HepG2 (cell line): ENCODE data around the gene CTNNA3. TPM values are rescaled to one million over a fixed set of nuclear protein-coding genes. Genes with fewer than 3 reads are reported as not detected.

Experiments used
- ATAC-seq: fragments of 200-7000 bp; cut with Tn5 transposase; 3 replicates; pipeline ENCODE4 v1.9.1; 2020; ENCODE audit warnings: mild to moderate bottlenecking, moderate library complexity
- BruUV-seq: library from RNA; stranded (reverse); fragments of 400-500 nt; replicated peaks from 2 replicates; lab custom pipeline; 2021; lab: Mats Ljungman, UMichigan
- CTCF ChIA-PET: fragments of 300-600 bp; formaldehyde crosslinking; extraction: SDS; loops from one replicate; lab custom pipeline; 2021; ENCODE audit warnings: low total read pairs, inconsistent platforms, low intra/inter-chr PET ratio; lab: Yijun Ruan, JAX
- POLR2A ChIA-PET: fragments of 350-600 bp; sonication (Branson Sonifier 250); formaldehyde crosslinking; loops from one replicate; lab custom pipeline; 2020; ENCODE audit warnings: antibody characterized with exemption, inconsistent platforms; lab: Yijun Ruan, JAX
- DNase-seq: peaks from one replicate; pipeline ENCODE4 v3.0.0-alpha.2; 2015; ENCODE audit warnings: low spot score
- FAIRE-seq: peaks from 3 replicates; lab custom pipeline; 2011; peaks lifted over from hg19 to GRCh38; lab: Jason Lieb, UNC
- H2AFZ ChIP-seq: one replicate; pipeline ENCODE4 v1.6.1; 2011; ENCODE audit warnings: low read length, inconsistent platforms
- H3K27ac ChIP-seq: fragments of 300-600 bp; 3 replicates; pipeline ENCODE4 v1.8.0; 2011; ENCODE audit warnings: mixed run types, mild to moderate bottlenecking, mixed read lengths, low read length, inconsistent platforms; ENCODE audit not compliant: insufficient read depth; ENCODE audit errors: extremely low read length
- H3K27me3 ChIP-seq, 2 experiments: fragments of 200-600 bp in 1 of 2; 2 replicates in 1 of 2; 3 replicates in 1 of 2; pipeline versions ENCODE4 v1.6.0 to v1.8.0; 2011; ENCODE audit warnings: low read length in 2 of 2, mild to moderate bottlenecking in 2 of 2, moderate library complexity in 2 of 2, inconsistent platforms in 1 of 2; ENCODE audit not compliant: insufficient read depth in 2 of 2, control insufficient read depth in 1 of 2
- H3K36me3 ChIP-seq, 2 experiments: fragments of 200-600 bp in 1 of 2; replicated peaks in 1 of 2; 2 replicates in 1 of 2; 3 replicates in 1 of 2; pipeline versions ENCODE4 v1.5.1 to v1.8.0; 2011; ENCODE audit warnings: low read length in 2 of 2, inconsistent platforms in 1 of 2; ENCODE audit not compliant: insufficient read depth in 2 of 2, control insufficient read depth in 1 of 2
- H3K4me1 ChIP-seq: 2 replicates; pipeline ENCODE4 v1.5.1; 2012; ENCODE audit warnings: low read length, inconsistent platforms; ENCODE audit not compliant: insufficient read depth
- H3K4me2 ChIP-seq: 2 replicates; pipeline ENCODE4 v1.6.0; 2011; ENCODE audit warnings: low read depth, low read length, inconsistent platforms
- H3K4me3 ChIP-seq, 3 experiments: fragments of 200-600 bp in 1 of 3; sonication (generic), shearing (Covaris generic) in 1 of 3; replicated peaks in 1 of 3; 2 replicates each; pipeline ENCODE4 v1.5.1; 2011 to 2016; ENCODE audit warnings: low read length in 3 of 3, inconsistent platforms in 2 of 3, low read depth in 2 of 3, mild to moderate bottlenecking in 2 of 3, control low read depth in 1 of 3, mixed read lengths in 1 of 3; ENCODE audit not compliant: insufficient read depth in 1 of 3
- H3K79me2 ChIP-seq: one replicate; pipeline ENCODE4 v1.6.1; 2011; ENCODE audit warnings: low read length, inconsistent platforms; ENCODE audit not compliant: insufficient read depth
- H3K9ac ChIP-seq: 2 replicates; pipeline ENCODE4 v1.6.0; 2011; ENCODE audit warnings: mild to moderate bottlenecking, low read depth, low read length, inconsistent platforms; ENCODE audit not compliant: insufficient read depth
- H3K9me3 ChIP-seq: 2 replicates; pipeline ENCODE4 v1.5.1; 2012; ENCODE audit warnings: mild to moderate bottlenecking, low read length
- H4K20me1 ChIP-seq: 2 replicates; pipeline ENCODE4 v1.6.0; 2011; ENCODE audit warnings: inconsistent platforms, mild to moderate bottlenecking, low read length, moderate library complexity; ENCODE audit not compliant: insufficient read depth
- DMAP1 ChIP-seq: IDR thresholded peaks from 2 replicates; pipeline ENCODE4 v1.6.1; 2016
- EP300 ChIP-seq, 3 experiments: sonication (generic) in 1 of 3; formaldehyde crosslinking in 1 of 3; IDR thresholded peaks; 2 replicates each; pipeline versions ENCODE4 v1.5.1 to v1.6.1; 2011 to 2020; ENCODE audit warnings: low read depth in 2 of 3, low read length in 2 of 3, borderline replicate concordance in 1 of 3, improper control_type of control experiment in 1 of 3, mild to moderate bottlenecking in 1 of 3, missing genetic modification reagents in 1 of 3, moderate library complexity in 1 of 3
- MAFK ChIP-seq, 2 experiments: IDR thresholded peaks in 1 of 2; conservative IDR thresholded peaks in 1 of 2; 2 replicates each; pipeline ENCODE4 v1.6.1; 2011; ENCODE audit warnings: improper control_type of control experiment in 2 of 2, low read length in 2 of 2
- PAF1 ChIP-seq: IDR thresholded peaks from 2 replicates; pipeline ENCODE4 v1.6.1; 2016; ENCODE audit warnings: missing genetic modification reagents, missing compliant biosample characterization
- PLRG1 ChIP-seq: fragments of 450-650 bp; conservative IDR thresholded peaks from 2 replicates; pipeline ENCODE4 v1.6.1; 2016
- RARA ChIP-seq: IDR thresholded peaks from 2 replicates; pipeline ENCODE4 v1.6.1; 2016; ENCODE audit warnings: missing genetic modification reagents, missing compliant biosample characterization
- RBM39 ChIP-seq: fragments of 200-400 bp; formaldehyde crosslinking; IDR thresholded peaks from one replicate; pipeline ENCODE4 v1.6.1; 2018; ENCODE audit warnings: antibody characterized with exemption, mild to moderate bottlenecking, low read depth, low read length; ENCODE audit not compliant: poor library complexity, severe bottlenecking
- SP2 ChIP-seq: sonication (generic); formaldehyde crosslinking; IDR thresholded peaks from 2 replicates; pipeline ENCODE4 v1.5.1; 2020; ENCODE audit warnings: mild to moderate bottlenecking, missing genetic modification reagents
- XRCC5 ChIP-seq: fragments of 200-400 bp; formaldehyde crosslinking; optimal IDR thresholded peaks from 2 replicates; pipeline ENCODE3; 2017; ENCODE audit warnings: mild to moderate bottlenecking, low read length
- ZNF510 ChIP-seq: sonication (generic); formaldehyde crosslinking; IDR thresholded peaks from 2 replicates; pipeline ENCODE4 v1.4.0; 2020; ENCODE audit warnings: low read depth, mild to moderate bottlenecking, missing genetic modification reagents
- ZNF564 ChIP-seq: sonication (generic); formaldehyde crosslinking; IDR thresholded peaks from 2 replicates; pipeline ENCODE4 v1.8.1; 2023; ENCODE audit warnings: mild to moderate bottlenecking, missing genetic modification reagents
- ZNF567 ChIP-seq: sonication (generic); formaldehyde crosslinking; IDR thresholded peaks from 2 replicates; pipeline ENCODE4 v1.8.1; 2023; ENCODE audit warnings: mild to moderate bottlenecking, missing genetic modification reagents, borderline replicate concordance
- ZNF678 ChIP-seq: sonication (generic); formaldehyde crosslinking; IDR thresholded peaks from 2 replicates; pipeline ENCODE4 v1.4.0; 2020; ENCODE audit warnings: mild to moderate bottlenecking, missing genetic modification reagents
- ZNF777 ChIP-seq: sonication (generic); formaldehyde crosslinking; IDR thresholded peaks from 2 replicates; pipeline ENCODE4 v1.4.0; 2020; ENCODE audit warnings: missing genetic modification reagents
- ZNF781 ChIP-seq: sonication (generic); formaldehyde crosslinking; IDR thresholded peaks from 2 replicates; pipeline ENCODE4 v1.5.1; 2020; ENCODE audit warnings: borderline replicate concordance, mild to moderate bottlenecking, missing genetic modification reagents; ENCODE audit errors: not compliant biosample characterization
- WGBS: methylation state at CpG from one replicate; pipeline ENCODE4 v1.1.6; 2017; ENCODE audit warnings: low lambda C conversion rate; 5-methylcytosine and 5-hydroxymethylcytosine counted together
- in situ Hi-C: cut with HindIII; loops from 2 replicates; pipeline ENCODE4 v1.10.0; 2017; ENCODE audit warnings: low pct_unique_long_range_greater_than_20kb; ENCODE audit not compliant: extremely low pct_ligation_motif_present
- intact Hi-C: fragments of 100-400 bp; cut with micrococcal nuclease; formaldehyde crosslinking; loops from one replicate; pipeline ENCODE4 v1.10.0; 2022; ENCODE audit not compliant: unreplicated experiment
- polyA plus RNA-seq, 8 experiments: library from polyadenylated mRNA; depleted of rRNA in 3 of 8; stranded (reverse) in 7 of 8; unstranded in 1 of 8; fragments of >200 nt; fragmentation: Illumina TruSeq in 4 of 8; extraction: Trizol in 4 of 8; gene quantifications; 2 replicates each; pipeline versions ENCODE4 v1.2.1 to v1.2.3, GENCODE V29; 2011 to 2016; ENCODE audit warnings: low read depth in 4 of 8, missing spikeins in 1 of 8, mixed read lengths in 1 of 8; ENCODE audit not compliant: insufficient read depth in 1 of 8
- total RNA-seq, 5 experiments: library from RNA; depleted of rRNA; stranded (reverse); fragments of >200 nt; fragmentation: Illumina TruSeq; extraction: Trizol; gene quantifications; 2 replicates each; pipeline ENCODE4 v1.2.3, GENCODE V29; 2016; ENCODE audit warnings: low read depth in 1 of 5
- TF ChIP-seq, protein P1 (sequence below): sonication (generic); formaldehyde crosslinking; IDR thresholded peaks from 2 replicates; pipeline ENCODE4 v1.8.1; 2023; ENCODE audit warnings: mild to moderate bottlenecking, missing genetic modification reagents
- TF ChIP-seq, protein P2 (sequence below): sonication (generic); formaldehyde crosslinking; IDR thresholded peaks from 2 replicates; pipeline ENCODE4 v1.9.0; 2021; ENCODE audit warnings: missing genetic modification reagents, borderline replicate concordance
- TF ChIP-seq, protein P3 (sequence below): IDR thresholded peaks from 2 replicates; pipeline ENCODE4 v1.6.1; 2016; ENCODE audit warnings: missing biosample characterization, missing genetic modification reagents, low read depth

CTNNA3 gene
- total and polyA plus RNA-seq, 2 of the 13 experiments (the other 11 are each of a cell fraction or from before 2014, with no cell fraction given) = not detected

DNA sequence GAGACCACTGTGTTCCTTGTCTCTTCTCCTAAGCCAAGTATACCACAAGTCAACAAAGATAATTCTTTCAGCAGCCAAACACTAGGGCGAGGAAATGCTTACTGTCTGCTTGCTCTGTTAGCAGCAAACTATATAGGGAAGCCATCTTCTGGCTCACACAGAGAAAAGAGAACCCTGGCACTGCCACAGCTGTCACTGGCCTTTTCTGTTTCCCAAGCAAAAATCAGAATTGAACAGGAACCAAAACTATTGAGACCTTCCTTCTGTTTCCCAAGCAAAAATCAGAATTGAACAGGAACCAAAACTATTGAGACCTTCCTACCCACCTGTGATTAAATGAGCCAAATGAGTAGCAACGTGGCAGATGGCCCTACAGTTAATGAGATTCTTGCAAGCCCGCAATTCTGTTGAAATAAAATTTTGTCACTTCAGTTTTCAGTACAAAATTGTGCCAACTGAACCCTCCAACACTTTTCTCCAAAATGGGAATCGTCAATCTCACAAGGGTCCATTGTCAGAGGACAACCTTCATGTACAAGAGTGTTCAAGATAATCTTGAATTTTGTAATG, 715.7 kb downstream of the CTNNA3 start (continued):
- no peak for TF ChIP-seq XRCC5
- TF ChIP-seq, protein P1, sequence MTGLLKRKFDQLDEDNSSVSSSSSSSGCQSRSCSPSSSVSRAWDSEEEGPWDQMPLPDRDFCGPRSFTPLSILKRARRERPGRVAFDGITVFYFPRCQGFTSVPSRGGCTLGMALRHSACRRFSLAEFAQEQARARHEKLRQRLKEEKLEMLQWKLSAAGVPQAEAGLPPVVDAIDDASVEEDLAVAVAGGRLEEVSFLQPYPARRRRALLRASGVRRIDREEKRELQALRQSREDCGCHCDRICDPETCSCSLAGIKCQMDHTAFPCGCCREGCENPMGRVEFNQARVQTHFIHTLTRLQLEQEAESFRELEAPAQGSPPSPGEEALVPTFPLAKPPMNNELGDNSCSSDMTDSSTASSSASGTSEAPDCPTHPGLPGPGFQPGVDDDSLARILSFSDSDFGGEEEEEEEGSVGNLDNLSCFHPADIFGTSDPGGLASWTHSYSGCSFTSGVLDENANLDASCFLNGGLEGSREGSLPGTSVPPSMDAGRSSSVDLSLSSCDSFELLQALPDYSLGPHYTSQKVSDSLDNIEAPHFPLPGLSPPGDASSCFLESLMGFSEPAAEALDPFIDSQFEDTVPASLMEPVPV (CRISPR knock-in tag) = no peak
- TF ChIP-seq DMAP1 (CRISPR knock-in tag) = no peak
- TF ChIP-seq, protein P2, sequence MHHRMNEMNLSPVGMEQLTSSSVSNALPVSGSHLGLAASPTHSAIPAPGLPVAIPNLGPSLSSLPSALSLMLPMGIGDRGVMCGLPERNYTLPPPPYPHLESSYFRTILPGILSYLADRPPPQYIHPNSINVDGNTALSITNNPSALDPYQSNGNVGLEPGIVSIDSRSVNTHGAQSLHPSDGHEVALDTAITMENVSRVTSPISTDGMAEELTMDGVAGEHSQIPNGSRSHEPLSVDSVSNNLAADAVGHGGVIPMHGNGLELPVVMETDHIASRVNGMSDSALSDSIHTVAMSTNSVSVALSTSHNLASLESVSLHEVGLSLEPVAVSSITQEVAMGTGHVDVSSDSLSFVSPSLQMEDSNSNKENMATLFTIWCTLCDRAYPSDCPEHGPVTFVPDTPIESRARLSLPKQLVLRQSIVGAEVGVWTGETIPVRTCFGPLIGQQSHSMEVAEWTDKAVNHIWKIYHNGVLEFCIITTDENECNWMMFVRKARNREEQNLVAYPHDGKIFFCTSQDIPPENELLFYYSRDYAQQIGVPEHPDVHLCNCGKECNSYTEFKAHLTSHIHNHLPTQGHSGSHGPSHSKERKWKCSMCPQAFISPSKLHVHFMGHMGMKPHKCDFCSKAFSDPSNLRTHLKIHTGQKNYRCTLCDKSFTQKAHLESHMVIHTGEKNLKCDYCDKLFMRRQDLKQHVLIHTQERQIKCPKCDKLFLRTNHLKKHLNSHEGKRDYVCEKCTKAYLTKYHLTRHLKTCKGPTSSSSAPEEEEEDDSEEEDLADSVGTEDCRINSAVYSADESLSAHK (CRISPR knock-in tag) = no peak
- no peak for TF ChIP-seq MAFK (conservative IDR thresholded peaks at IDR 0.05 in 1 of 2, IDR thresholded peaks at IDR 0.05 in 1 of 2; ENCODE audit: low read length in 2 of 2)
- no peak for TF ChIP-seq ZNF567 (CRISPR knock-in tag)
- no peak for TF ChIP-seq PLRG1
- no peak for TF ChIP-seq PAF1 (CRISPR knock-in tag)
- no peak for TF ChIP-seq ZNF777 (CRISPR knock-in tag)

DNA sequence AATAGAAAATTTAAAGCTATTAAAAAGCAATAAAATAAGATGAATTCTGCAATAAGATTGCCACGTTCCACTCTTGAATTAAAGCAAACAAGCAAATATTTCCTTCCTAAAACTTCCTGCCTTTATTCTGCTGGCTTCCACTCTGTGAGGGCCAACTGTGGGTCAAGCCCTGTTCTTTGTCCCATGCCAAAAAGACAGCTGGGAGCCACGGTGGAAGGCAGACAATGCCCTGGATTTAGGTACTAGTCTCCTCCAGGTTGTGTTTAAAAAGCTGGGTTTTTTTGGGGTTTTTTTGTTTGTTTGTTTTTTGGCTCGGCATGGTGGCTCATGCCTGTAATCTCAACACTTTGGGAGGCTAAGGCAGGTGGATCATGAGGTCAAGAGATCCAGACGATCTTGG, 731.0 kb downstream of the CTNNA3 start:
- H3K79me2 ChIP-seq = no peaks in the 10 kb centered on the region
- H3K27me3 ChIP-seq = no peaks in the 10 kb centered on the region
- ChIA-PET POLR2A (no interaction called here), CTCF (no interaction called here)
- no peaks in the 10 kb centered on the region for H3K9me3 ChIP-seq
- in situ Hi-C loops (no loop called here), intact Hi-C loops (no loop called here)
- TF ChIP-seq ZNF678 (CRISPR knock-in tag) = no peak
- TF ChIP-seq ZNF781 = no peak
- TF ChIP-seq SP2 (CRISPR knock-in tag) = no peak
- TF ChIP-seq, protein P3, sequence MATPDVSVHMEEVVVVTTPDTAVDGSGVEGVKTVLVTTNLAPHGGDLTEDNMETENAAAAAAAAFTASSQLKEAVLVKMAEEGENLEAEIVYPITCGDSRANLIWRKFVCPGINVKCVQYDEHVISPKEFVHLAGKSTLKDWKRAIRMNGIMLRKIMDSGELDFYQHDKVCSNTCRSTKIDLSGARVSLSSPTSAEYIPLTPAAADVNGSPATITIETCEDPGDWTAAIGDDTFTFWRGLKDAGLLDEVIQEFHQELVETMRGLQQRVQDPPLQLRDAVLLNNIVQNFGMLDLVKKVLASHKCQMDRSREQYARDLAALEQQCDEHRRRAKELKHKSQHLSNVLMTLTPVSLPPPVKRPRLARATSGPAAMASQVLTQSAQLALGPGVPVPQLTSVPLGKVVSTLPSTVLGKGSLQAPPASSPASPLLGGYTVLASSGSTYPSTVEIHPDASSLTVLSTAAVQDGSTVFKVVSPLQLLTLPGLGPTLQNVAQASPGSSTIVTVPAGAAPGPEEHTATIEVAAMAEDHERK (CRISPR knock-in tag) = no peak
- no peak for TF ChIP-seq RBM39
- TF ChIP-seq ZNF510 (CRISPR knock-in tag) = no peak
- no peak for TF ChIP-seq ZNF564 (CRISPR knock-in tag)
- TF ChIP-seq EP300 (IDR thresholded peaks at IDR 0.05; ENCODE audit: low read depth in 2 of 2, low read length in 2 of 2) = no peak
- no peak for TF ChIP-seq EP300 (CRISPR knock-in tag; IDR thresholded peaks at IDR 0.05; ENCODE audit: borderline replicate concordance)
- TF ChIP-seq RARA = no peak
- no peaks in the 10 kb centered on the region for H3K36me3 ChIP-seq
- DNase-seq (no peak), FAIRE-seq (no peak), ATAC-seq (no peak)
- BruUV-seq = no TSS peak
- no peak overlapping the region for H2AFZ ChIP-seq
- H3K4me2 ChIP-seq = no peak overlapping the region
- no peak overlapping the region for H3K4me3 ChIP-seq
- H4K20me1 ChIP-seq = no peaks in the 10 kb centered on the region
- no peaks in the 10 kb centered on the region for H3K4me1 ChIP-seq
- H3K27ac ChIP-seq = no peak overlapping the region
- 3% methylated on average over 4 of the region's 4 CpGs for WGBS
- no peak overlapping the region for H3K9ac ChIP-seq
